ENCODE measurements around the gene CHD8.
"Not testable (repeated sequence)": the region's sequence is repeated elsewhere in the genome, so short reads cannot be mapped to it uniquely, and the experiment has no call there.

Gene CHD8

DNA sequence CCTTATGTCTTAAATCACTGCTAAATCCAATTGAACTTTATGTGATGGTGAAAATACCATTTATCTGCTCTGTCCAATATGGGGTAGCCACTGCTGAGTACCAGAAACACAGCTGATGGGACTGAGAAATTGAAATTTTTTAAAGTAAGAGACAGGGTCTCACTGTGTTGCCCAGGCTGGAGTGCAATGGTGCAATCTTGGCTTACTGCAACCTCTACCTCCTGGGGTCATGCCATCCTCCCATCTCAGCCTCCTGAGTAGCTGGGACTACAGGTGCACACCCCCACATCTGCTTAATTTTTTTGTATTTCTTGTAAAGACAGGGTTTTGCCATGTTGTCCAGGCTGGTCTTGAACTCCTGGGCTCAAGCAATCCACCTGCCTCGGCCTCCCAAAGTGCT lies 83.1 kb downstream of the CHD8 start:
- not testable (repeated sequence) for DNase-seq (ENCODE audit: low read depth in 2 of 2)

DNA sequence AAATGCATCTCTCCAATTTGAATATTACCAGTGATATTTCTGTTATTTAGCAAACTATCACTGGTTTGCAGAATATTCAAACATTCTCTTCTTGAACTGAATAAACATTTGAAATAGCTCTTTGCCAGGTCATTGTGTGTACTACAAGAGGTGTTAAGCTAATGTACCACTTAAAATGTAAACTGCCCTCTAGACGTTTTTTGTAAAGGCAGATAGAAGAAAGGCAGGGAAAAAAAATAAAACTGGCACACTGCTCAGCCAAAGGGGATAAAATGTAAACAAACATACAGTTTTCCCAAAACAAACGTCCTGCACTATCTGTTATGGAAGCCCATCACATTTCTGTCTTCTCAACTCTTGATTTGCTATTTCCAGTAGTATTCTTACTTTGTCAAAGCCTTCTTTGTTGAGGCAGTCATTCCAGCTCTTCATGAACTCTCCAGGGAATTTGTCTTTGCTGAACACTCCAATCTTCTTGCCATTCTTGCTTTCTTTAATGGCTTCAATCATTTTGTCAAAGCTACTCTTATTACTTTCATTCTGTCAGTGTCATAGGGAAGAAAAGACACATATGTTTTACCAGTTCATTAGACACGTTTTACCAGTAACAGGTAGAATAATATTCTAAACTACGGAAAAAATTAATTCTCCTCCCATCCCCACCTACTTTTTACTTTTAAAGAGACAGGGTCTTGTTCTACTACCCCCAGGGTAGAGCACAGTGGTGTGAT lies 85.8 kb downstream of the CHD8 start:
- no peak for DNase-seq (ENCODE audit: low read depth in 2 of 2)

DNA sequence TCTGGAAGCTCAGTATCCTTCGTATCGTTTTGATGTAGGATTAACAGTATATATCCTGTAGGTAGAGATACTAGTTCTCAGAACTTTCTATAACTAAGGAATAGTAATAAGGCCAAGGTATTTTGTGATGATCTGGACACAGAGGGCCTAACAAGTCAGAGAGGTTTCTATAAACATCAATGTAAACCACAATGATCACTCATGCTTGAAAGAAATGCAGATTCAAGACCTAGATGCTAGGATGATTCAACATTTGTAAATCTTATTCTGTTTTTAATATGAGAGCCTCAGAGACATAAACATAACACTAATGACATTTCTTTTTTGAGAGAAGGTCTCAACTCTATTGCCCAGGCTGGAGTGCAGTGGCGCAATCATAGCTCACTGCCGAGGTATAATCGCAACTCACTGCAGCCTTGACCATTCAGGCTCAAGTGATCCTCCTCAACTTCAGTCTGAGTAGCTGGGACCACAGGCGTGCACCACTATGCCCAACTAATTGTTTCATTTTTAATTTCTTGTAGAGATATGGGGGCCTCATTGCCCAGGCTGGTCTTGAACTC lies 88.3 kb downstream of the CHD8 start:
- no peak for DNase-seq (ENCODE audit: low read depth in 2 of 2)

DNA sequence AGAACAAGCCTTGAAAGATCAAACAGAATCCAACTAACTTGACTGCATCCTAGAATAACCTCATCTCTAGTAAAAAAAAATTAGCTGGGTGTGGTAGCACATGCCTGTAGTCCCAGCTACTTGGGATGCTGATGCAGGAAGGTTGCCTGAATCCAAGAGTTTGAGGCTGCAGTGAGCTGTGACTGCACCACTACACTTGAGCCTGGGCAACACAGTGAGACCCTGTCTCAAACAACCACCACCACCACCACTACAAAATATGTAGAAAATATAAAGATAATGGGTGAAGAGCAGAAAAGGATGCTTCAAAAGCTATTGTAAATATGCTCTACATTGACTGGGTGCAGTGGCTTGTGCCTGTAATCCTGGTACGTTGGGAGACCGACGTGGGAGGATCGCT lies 99.4 kb downstream of the CHD8 start:
- DNase-seq (ENCODE audit: low read depth in 2 of 2), result no peak

DNA sequence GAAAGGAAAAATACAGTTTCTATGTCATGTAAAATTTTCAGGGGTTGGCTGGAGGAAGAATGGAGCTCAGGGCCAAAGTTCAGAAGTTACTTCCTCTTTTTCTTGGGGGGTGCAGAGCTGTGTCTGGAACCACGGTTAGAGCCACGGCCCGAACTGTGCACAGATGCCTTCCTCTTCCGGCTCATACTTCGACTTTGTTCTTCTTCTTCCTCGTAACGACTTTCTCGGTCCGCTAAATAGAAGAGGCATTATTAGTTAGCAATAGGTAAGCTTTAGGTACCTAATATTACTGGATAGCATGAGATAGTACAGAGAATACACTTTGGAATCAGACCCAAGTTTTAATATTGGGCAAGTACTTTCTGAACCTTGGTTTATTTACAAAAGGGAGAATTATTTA lies 103.3 kb downstream of the CHD8 start:
- no peak for DNase-seq (ENCODE audit: low read depth in 2 of 2)

DNA sequence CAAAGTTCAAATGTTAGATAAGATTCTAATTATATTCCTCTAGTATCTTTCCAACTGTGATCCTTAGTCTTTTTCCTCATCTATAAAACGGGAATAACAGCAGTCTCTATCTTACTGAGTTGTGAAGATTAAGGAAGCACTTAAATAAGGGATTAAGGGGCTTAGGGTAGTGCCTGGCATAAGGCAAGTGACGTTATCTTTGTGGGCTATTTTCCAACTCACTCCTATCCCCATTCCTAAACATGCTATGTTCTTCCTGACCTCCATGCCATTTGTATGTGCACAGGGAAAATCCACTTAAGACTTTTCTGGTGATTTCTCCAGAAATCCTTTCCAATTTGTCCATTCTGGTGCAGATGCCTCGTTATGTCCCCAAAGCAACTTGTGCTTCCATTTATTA lies 105.4 kb downstream of the CHD8 start:
- DNase-seq (ENCODE audit: low read depth in 2 of 2), result no peak

DNA sequence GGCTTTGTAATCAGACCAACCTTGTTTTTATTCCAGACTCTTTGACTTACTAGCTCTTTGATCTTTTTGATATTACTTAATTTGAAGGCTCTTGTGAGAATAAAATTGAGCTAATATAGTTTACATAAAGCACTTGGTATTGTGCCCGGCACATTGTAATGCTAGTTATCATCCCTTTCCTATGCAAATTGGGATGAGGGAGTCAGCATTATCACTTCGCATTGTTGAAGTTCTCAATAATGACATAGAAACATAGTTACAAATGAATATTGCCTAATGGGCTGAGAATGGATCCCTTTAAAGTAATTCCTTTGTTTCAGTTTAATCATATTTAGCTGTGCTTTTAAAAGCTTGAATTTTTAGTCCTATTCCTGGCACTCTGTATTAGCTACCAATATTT lies 108.7 kb downstream of the CHD8 start:
- DNase-seq (ENCODE audit: low read depth in 2 of 2), result no peak

DNA sequence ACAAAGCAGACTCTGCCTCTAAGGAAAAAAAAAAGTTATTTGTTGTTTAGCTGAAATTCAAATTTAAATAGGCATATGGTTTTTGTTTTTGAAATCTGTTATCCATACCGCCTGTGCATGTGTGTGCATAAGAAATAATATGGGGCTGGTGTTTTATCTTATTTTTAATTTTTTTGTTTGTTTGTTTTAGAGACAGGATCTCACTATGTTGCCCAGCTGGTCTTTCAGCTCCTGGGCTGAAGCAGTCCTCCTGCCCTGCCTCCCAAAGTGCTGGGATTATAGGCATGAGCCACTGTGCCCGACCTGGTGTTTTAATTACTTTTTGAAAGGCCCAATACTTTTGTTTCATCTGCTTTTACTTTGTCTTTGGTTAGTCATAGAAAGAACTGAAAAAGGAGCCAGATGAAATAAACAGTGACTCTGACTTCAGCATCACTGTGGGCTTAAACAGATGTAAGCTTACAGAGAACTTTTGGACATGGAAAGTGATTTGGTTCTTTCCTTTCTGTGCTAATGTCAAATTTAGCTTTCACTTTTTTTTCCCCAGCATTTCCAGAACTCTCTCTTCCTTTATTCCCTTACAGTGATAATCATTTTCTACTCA lies 109.3 kb downstream of the CHD8 start:
- DNase-seq (ENCODE audit: low read depth in 2 of 2), result no peak

DNA sequence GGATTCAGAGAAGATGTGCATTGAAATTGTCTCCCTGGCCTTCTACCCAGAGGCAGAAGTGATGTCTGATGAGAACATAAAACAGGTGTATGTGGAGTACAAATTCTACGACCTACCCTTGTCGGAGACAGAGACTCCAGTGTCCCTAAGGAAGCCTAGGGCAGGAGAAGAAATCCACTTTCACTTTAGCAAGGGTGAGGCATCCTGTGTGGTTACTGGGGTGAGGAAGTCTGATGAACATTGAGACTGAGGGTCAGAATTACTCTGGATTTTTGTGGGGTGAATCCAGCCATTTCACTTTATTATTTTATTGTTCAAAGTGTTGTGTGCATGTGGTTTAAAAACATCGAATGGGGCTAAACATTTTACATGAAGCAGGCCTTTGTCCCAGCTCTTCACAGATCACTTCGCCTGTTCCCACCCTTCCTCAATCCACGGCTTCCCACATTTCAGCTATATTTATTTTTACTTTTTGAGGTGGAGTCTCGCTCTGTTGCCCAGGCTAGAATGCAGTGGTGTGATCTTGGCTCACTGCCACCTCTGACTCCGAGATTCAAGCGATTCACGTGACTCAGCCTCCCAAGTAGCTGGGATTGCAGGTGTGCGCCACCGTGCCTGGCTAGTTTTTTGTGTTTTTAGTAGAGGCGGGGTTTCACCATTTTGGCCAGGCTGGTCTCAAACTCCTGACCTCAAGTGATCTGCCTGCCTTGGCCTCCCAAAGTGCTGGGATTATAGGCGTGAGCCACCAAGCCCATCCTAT lies 112.7 kb downstream of the CHD8 start:
- no peak for DNase-seq (ENCODE audit: low read depth in 2 of 2)

All from stimulated activated CD4-positive, alpha-beta T cell treated with anti-CD3 and anti-CD28 coated beads, Interleukin-1b, Interleukin-23, amount 100 ng/mL, for 4 hours (primary cell).